HG03520 (cell line): ENCODE measurements around the gene FSTL3.

Experiments used
- ATAC-seq: cut with Tn5 transposase; IDR thresholded peaks from one replicate; pipeline ENCODE4 v1.9.1; 2021; ENCODE audit warnings: mild to moderate bottlenecking, moderate library complexity; ENCODE audit not compliant: unreplicated experiment

Gene FSTL3

GRCh38 chr19:644789-645188 is 31.4 kb upstream of the FSTL3 start:
- ATAC-seq, result no peak

GRCh38 chr19:645912-646778 is 30.0 kb upstream of the FSTL3 start:
- no peak for ATAC-seq

DNA sequence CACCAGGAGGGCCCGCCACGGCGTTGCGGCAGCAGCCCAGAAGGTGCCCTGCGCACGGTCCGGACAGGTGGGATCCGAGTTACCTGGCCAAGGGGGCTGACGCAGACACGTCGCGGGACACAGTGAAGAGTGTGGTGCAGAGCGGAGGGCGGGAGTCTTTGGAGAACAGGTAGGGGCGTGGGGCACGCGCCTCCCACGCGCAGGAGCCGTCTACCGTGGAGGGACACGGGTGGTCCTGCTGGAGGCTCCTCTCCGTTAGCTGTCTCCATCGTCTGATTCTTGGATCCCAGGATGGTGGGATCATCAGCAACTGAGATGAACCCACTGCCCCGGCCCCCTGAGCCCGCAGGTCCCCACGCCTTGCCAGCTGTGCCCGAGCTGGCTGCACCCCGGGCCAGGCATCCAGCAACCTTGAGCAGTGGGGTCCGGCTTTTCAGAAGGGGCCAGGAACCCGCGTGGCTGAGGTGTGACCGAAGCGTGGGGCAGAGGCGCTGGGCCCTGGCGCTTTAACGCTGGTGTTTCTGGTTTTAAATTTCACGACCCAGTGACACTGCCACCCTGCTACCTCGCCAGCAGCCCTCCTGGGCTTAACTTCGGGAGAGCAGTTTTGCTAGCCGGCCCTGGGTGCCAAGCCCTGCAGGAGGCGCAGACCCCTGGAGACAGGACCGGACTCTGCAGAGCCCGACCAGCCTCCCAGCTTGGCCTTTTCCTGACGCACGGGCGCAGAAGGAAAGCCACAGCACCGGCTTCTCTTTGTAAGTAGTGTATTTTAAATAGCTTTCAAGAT is 29.2 kb upstream of the FSTL3 start:
- no peak for ATAC-seq

- ATAC-seq, result no peak
Measured at GRCh38 chr19:647566-648284, 28.5 kb upstream of the FSTL3 start.

GRCh38 chr19:648305-648704 is 27.9 kb upstream of the FSTL3 start:
- no peak for ATAC-seq

GRCh38 chr19:648904-649801 is 27.0 kb upstream of the FSTL3 start:
- no peak for ATAC-seq

- no peak for ATAC-seq
Measured at GRCh38 chr19:650121-650520, 26.1 kb upstream of the FSTL3 start.

- no peak for ATAC-seq
Measured at GRCh38 chr19:651114-651818, 24.9 kb upstream of the FSTL3 start.

- no peak for ATAC-seq
Measured at GRCh38 chr19:651991-652390, 24.2 kb upstream of the FSTL3 start.

GRCh38 chr19:652467-653389 is 23.5 kb upstream of the FSTL3 start:
- no peak for ATAC-seq

DNA sequence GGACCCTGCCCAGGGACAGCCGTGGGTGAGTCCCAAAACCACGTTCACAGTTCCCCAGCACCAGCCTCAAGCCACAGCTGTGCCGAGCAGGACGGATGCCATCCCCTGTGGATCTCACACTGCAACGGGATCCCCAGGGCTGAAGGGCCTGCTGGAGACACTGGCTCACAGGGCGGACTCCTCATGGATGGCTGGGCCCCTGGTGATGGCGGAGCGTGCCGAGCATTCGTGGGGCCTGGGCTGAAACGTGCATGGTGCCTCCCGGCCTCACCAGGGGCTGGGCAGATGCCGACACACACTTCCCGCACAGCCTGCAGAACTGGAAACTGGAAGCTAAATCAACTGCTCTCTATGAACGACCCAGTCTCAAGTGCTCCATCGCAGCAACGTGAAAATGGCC is 22.8 kb upstream of the FSTL3 start:
- ATAC-seq, result no peak

DNA sequence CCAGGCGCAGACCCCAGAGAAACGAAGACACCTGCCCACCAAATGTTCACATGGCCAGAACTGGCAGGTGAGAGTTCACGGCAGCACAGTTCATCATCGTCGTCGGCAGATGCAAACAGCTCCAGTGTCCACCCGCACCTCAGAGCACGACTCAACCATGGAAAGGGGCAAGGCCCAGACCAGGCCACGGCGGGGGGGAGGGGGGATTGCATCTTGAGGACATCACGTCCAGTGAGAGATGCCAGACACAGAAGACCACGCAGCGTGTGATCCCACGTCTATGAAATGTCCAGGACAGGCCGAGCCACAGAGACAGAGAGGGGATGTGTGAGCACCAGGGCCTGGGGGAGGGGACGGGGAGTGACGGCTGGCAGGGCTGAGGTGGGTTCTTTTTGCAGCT is 20.5 kb upstream of the FSTL3 start:
- no peak for ATAC-seq

DNA sequence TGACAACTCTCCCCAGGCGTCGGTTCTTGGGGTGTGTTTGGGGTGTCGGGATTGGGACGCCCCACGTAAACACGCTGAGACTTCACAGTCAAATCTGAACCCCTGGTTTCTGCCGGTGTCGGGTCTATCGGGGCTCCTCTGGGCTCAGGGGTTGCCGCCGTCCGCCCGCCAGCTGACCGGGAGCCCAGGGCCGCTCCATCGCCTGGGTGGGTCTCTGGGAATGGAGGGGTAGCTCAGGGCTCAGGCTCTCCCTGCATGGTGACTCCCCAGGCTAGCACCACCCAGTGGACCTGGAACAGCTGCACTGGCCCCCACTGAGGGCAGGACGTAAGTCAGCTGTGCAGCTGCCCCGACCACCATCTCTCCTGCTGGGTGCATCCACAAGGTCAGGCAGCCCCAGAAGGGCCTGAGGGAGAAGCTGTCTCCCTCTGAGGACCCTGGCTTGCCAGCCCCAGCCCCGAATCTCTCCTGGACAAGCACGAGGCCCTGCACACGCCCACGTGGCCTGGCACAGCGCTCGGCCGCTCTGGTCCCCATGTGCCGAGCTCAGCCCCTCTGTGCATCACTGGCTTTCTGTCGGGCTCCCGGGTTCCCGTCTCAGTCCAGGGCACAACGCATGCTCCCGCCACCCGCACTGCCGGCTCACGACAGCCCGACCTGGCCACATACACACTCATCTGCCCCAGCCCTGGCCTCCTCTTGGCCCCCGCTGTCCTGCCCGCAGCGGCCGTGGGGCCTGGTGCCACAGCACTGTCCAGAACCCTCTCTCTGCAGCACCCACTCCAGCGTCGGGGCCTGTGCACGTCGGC is 19.2 kb upstream of the FSTL3 start:
- ATAC-seq, result no peak

- no peak for ATAC-seq
Measured at GRCh38 chr19:657611-658010, 18.6 kb upstream of the FSTL3 start.

DNA sequence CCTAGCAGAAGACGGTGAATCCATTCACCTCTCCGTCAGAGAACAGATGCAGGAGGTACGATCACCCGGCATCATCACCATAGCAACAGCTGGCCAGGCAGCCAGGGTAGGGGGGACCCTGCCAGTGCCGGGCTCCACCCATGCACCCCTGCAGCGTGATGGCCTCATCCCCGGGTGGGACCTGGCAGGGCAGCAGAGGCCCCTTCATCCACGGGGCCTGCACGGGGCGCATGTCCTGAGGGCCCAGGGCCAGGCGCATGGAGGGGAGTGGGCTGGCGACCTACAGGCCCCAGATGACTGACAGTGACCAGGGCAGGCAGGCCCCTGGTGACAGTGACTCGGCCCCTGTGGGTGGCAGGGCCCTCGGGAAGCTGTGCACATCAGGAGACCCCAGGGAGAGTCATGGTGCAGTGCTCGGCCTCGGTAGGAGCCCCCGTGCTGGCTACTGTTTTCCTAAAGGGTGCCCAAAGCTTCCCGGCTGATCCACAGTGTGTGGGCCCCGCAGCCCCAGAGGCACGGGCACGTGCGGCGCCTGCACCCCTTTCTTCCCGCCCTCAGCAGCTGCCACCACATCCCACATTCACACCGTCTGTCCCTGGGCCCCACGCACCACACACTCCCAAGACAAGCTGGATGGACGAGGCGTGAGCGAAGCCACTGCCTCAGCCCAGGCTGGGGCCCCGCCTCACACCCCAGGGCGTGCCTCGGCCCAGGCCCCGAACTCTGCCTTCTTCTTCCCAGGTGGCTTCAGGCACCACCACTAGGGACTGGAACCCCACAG is 17.9 kb upstream of the FSTL3 start:
- no peak for ATAC-seq

- ATAC-seq, result no peak
Measured at GRCh38 chr19:658916-659839, 17.0 kb upstream of the FSTL3 start.
